OCI-LY1 (cell line): Measurements from ENCODE around the gene ARFGEF3.

Source experiments
- CTCF ChIP-seq: fragments of 200-600 bp; sonication (generic), shearing (Covaris generic); IDR thresholded peaks from 2 replicates; pipeline ENCODE4 v1.5.1; 2017; ENCODE audit warnings: mild to moderate bottlenecking, antibody characterized with exemption, low read length, moderate library complexity, mixed read lengths
- EZH2 ChIP-seq: fragments of 200-600 bp; sonication (generic), shearing (Covaris generic); IDR thresholded peaks from 2 replicates; pipeline ENCODE4 v1.8.0; 2017; ENCODE audit warnings: borderline replicate concordance, mixed run types, mild to moderate bottlenecking, antibody characterized with exemption, low read length, moderate library complexity, mixed read lengths

- TF ChIP-seq CTCF (no peak), EZH2 (no peak)
Measured at GRCh38 chr6:138188278-138188941, 26.7 kb downstream of the ARFGEF3 start.
